GM21825 (cell line): ENCODE results near the gene TNKS1BP1.
"Not testable (repeated sequence)": the region's sequence is repeated elsewhere in the genome, so short reads cannot be mapped to it uniquely, and the experiment has no call there.

Source experiments
- ATAC-seq: cut with Tn5 transposase; IDR thresholded peaks from one replicate; pipeline ENCODE4 v1.9.1; 2021; ENCODE audit warnings: mild to moderate bottlenecking, moderate library complexity; ENCODE audit not compliant: unreplicated experiment

The TNKS1BP1 gene

GRCh38 chr11:57324886-57325734 is at the start of gene TNKS1BP1:
Gene TNKS1BP1, minus strand, starts transcription at chr11:57324952. Its CDS starts 3,067 bp downstream, at chr11:57321885.
- ATAC-seq: peak; percentile 87

GRCh38 chr11:57373146-57373545 is 48.4 kb upstream of the TNKS1BP1 start:
- no peak for ATAC-seq

- no peak for ATAC-seq
Observed at GRCh38 chr11:57370941-57371340, 46.2 kb upstream of the TNKS1BP1 start.

GRCh38 chr11:57370251-57370650 is 45.5 kb upstream of the TNKS1BP1 start:
- ATAC-seq: no peak

- no peak for ATAC-seq
Observed at GRCh38 chr11:57368845-57369232, 44.1 kb upstream of the TNKS1BP1 start.

- ATAC-seq: no peak
Observed at GRCh38 chr11:57368106-57368844, 43.5 kb upstream of the TNKS1BP1 start.

GRCh38 chr11:57364851-57365660 is 40.3 kb upstream of the TNKS1BP1 start:
- no peak for ATAC-seq

GRCh38 chr11:57363131-57364080 is 38.7 kb upstream of the TNKS1BP1 start:
- ATAC-seq: no peak

- no peak for ATAC-seq
Observed at GRCh38 chr11:57361926-57362325, 37.2 kb upstream of the TNKS1BP1 start.

- not testable (repeated sequence) for ATAC-seq
Observed at GRCh38 chr11:57361420-57361819, 36.7 kb upstream of the TNKS1BP1 start.

GRCh38 chr11:57360991-57361390 is 36.2 kb upstream of the TNKS1BP1 start:
- ATAC-seq: no peak

- no peak for ATAC-seq
Observed at GRCh38 chr11:57359896-57360690, 35.3 kb upstream of the TNKS1BP1 start.

- no peak for ATAC-seq
Observed at GRCh38 chr11:57359396-57359795, 34.6 kb upstream of the TNKS1BP1 start.

- no peak for ATAC-seq
Observed at GRCh38 chr11:57358991-57359390, 34.2 kb upstream of the TNKS1BP1 start.

- ATAC-seq: no peak
Observed at GRCh38 chr11:57358543-57358961, 33.8 kb upstream of the TNKS1BP1 start.

- no peak for ATAC-seq
Observed at GRCh38 chr11:57357856-57358255, 33.1 kb upstream of the TNKS1BP1 start.

GRCh38 chr11:57357310-57357709 is 32.6 kb upstream of the TNKS1BP1 start:
- no peak for ATAC-seq

GRCh38 chr11:57356268-57356667 is 31.5 kb upstream of the TNKS1BP1 start:
- ATAC-seq: no peak

- ATAC-seq: no peak
Observed at GRCh38 chr11:57354699-57355098, 29.9 kb upstream of the TNKS1BP1 start.
